K562 (cell line): ENCODE data around the gene GFM2. TPM values are rescaled to one million over a fixed set of nuclear protein-coding genes. Genes with fewer than 3 reads are reported as not detected.
A peak's percentile ranks its signal among the peaks of the same experiment; 100 is the strongest.

Experiments
- ATAC-seq: fragments of 200-7000 bp; cut with Tn5 transposase; 3 replicates; pipeline ENCODE4 v1.9.1; 2020; ENCODE audit warnings: moderate library complexity
- BruUV-seq: library from RNA; stranded (reverse); fragments of 400-500 nt; replicated peaks from 2 replicates; lab custom pipeline; 2021; lab: Mats Ljungman, UMichigan
- CTCF ChIA-PET: fragments of 300-600 bp; formaldehyde crosslinking; extraction: SDS; loops from one replicate; lab custom pipeline; 2021; ENCODE audit warnings: low intra/inter-chr PET ratio; lab: Yijun Ruan, JAX
- POLR2A ChIA-PET: fragments of 300-600, 350-650 bp; sonication (Branson Sonifier 250); formaldehyde crosslinking; extraction: SDS; loops from one replicate; lab custom pipeline; 2021; ENCODE audit warnings: antibody characterized with exemption, inconsistent platforms; lab: Yijun Ruan, JAX
- DNase-seq, 4 experiments: peaks; one replicate each; pipeline versions ENCODE4 v3.0.0 to v3.0.0-alpha.2; 2011 to 2018; ENCODE audit warnings: low spot score in 3 of 4, mixed read lengths in 3 of 4; ENCODE audit errors: extremely low read depth in 1 of 4
- FAIRE-seq: peaks from 2 replicates; lab custom pipeline; 2011; peaks lifted over from hg19 to GRCh38; lab: Jason Lieb, UNC
- H2AFZ ChIP-seq: 2 replicates; pipeline ENCODE4 v1.6.0; 2011; ENCODE audit warnings: low read depth, low read length, control low read depth, inconsistent platforms
- H3K27ac ChIP-seq: fragments of 200-600 bp; 3 replicates; pipeline ENCODE4 v1.8.0; 2011; ENCODE audit warnings: low read depth, mild to moderate bottlenecking, control low read depth, inconsistent platforms, low read length, moderate library complexity, mixed read lengths; ENCODE audit errors: extremely low read depth
- H3K27me3 ChIP-seq, 2 experiments: fragments of 300-600 bp in 1 of 2; 2 replicates in 1 of 2; 3 replicates in 1 of 2; pipeline versions ENCODE4 v1.6.0 to v1.8.0; 2011; ENCODE audit warnings: inconsistent platforms in 2 of 2, low read length in 2 of 2, mild to moderate bottlenecking in 1 of 2, mixed read lengths in 1 of 2, moderate library complexity in 1 of 2; ENCODE audit not compliant: control insufficient read depth in 2 of 2, insufficient read depth in 2 of 2
- H3K36me3 ChIP-seq: fragments of 300-600 bp; 3 replicates; pipeline ENCODE4 v1.8.0; 2011; ENCODE audit warnings: mild to moderate bottlenecking, low read length, inconsistent platforms; ENCODE audit not compliant: control insufficient read depth, insufficient read depth
- H3K4me1 ChIP-seq, 2 experiments: fragments of 200-600 bp in 1 of 2; replicated peaks in 1 of 2; 2 replicates in 1 of 2; 3 replicates in 1 of 2; pipeline versions ENCODE4 v1.5.1 to v1.8.0; 2011; ENCODE audit warnings: inconsistent platforms in 2 of 2, low read length in 2 of 2, mild to moderate bottlenecking in 1 of 2, mixed read lengths in 1 of 2, moderate library complexity in 1 of 2; ENCODE audit not compliant: control insufficient read depth in 2 of 2, insufficient read depth in 2 of 2
- H3K4me2 ChIP-seq: 2 replicates; pipeline ENCODE4 v1.6.1; 2011; ENCODE audit warnings: low read length, control low read depth, inconsistent platforms, mixed read lengths; ENCODE audit not compliant: insufficient read depth
- H3K4me3 ChIP-seq: fragments of 200-600 bp; sonication (generic), shearing (Covaris generic); 2 replicates; pipeline ENCODE4 v1.5.1; 2016; ENCODE audit warnings: control low read depth, inconsistent platforms
- H3K79me2 ChIP-seq: fragments of 200-600 bp; 3 replicates; pipeline ENCODE4 v1.8.0; 2011; ENCODE audit warnings: low read length, inconsistent platforms; ENCODE audit not compliant: control insufficient read depth, insufficient read depth
- H3K9ac ChIP-seq, 2 experiments: 2 replicates each; pipeline versions ENCODE4 v1.6.0 to v1.6.1; 2011; ENCODE audit warnings: low read depth in 2 of 2, low read length in 2 of 2, control low read depth in 1 of 2, inconsistent platforms in 1 of 2, mild to moderate bottlenecking in 1 of 2, mixed read lengths in 1 of 2; ENCODE audit not compliant: insufficient read depth in 1 of 2
- H3K9me1 ChIP-seq: one replicate; pipeline ENCODE4 v1.6.0; 2011; ENCODE audit warnings: inconsistent platforms, mild to moderate bottlenecking, low read length, moderate library complexity; ENCODE audit not compliant: control insufficient read depth, insufficient read depth
- H3K9me3 ChIP-seq: replicated peaks from 2 replicates; pipeline ENCODE4 v1.5.1; 2011; ENCODE audit warnings: low read depth, low read length, inconsistent platforms; ENCODE audit not compliant: control insufficient read depth, insufficient read depth
- H4K20me1 ChIP-seq: replicated peaks from 2 replicates; pipeline ENCODE4 v1.6.1; 2011; ENCODE audit warnings: low read length, inconsistent platforms, mixed read lengths; ENCODE audit not compliant: control insufficient read depth, insufficient read depth
- CTCF ChIP-seq, 3 experiments: IDR thresholded peaks in 2 of 3; conservative IDR thresholded peaks in 1 of 3; 2 replicates each; pipeline ENCODE4 v1.5.1; 2011 to 2012; ENCODE audit warnings: low read length in 3 of 3, mild to moderate bottlenecking in 3 of 3, control low read depth in 2 of 3, improper control_type of control experiment in 1 of 3, inconsistent platforms in 1 of 3, low read depth in 1 of 3, mixed read lengths in 1 of 3, moderate library complexity in 1 of 3; ENCODE audit not compliant: insufficient read depth in 2 of 3
- ELK1 ChIP-seq: sonication (generic); formaldehyde crosslinking; IDR thresholded peaks from 2 replicates; pipeline ENCODE4 v1.8.1; 2022; ENCODE audit warnings: missing genetic modification reagents
- MXI1 ChIP-seq: IDR thresholded peaks from 2 replicates; pipeline ENCODE4 v1.6.1; 2011; ENCODE audit warnings: low read depth, mild to moderate bottlenecking, improper control_type of control experiment, low read length
- NFYB ChIP-seq: IDR thresholded peaks from 2 replicates; pipeline ENCODE4 v1.6.1; 2011; ENCODE audit warnings: mild to moderate bottlenecking, moderate library complexity; ENCODE audit not compliant: insufficient read length; ENCODE audit errors: extremely low read depth
- RFX5 ChIP-seq: IDR thresholded peaks from 2 replicates; pipeline ENCODE4 v1.6.1; 2011; ENCODE audit warnings: low read depth, mild to moderate bottlenecking, improper control_type of control experiment, low read length
- RNF219 ChIP-seq: fragments of 250-450 bp; sonication (Bioruptor Pico); IDR thresholded peaks from 2 replicates; pipeline ENCODE4 v1.5.0; 2022; ENCODE audit warnings: mild to moderate bottlenecking
- TRIM25 ChIP-seq: fragments of 450-650 bp; IDR thresholded peaks from 2 replicates; pipeline ENCODE4 v1.7.0; 2016; ENCODE audit warnings: borderline replicate concordance
- ZNF717 ChIP-seq: fragments of 250-450 bp; sonication (Bioruptor Pico); IDR thresholded peaks from 2 replicates; pipeline ENCODE4 v1.5.0; 2021
- WGBS: fragments of 100-300 bp; shearing (Covaris generic); methylation state at CpG from one replicate; pipeline ENCODE4 v1.1.6; 2016; ENCODE audit warnings: low coverage, mixed read lengths; ENCODE audit not compliant: insufficient coverage; ENCODE audit errors: missing lambda C conversion rate; 5-methylcytosine and 5-hydroxymethylcytosine counted together
- in situ Hi-C: fragments of 300-500 bp; cut with MboI; formaldehyde crosslinking; loops from 4 replicates; pipeline ENCODE4 v1.15.0; 2018; ENCODE audit warnings: inconsistent platforms, mixed read lengths
- intact Hi-C: fragments of 100-400 bp; cut with micrococcal nuclease; formaldehyde crosslinking; loops from 2 replicates; pipeline ENCODE4 v1.14.2; 2022
- polyA plus RNA-seq, 8 experiments: library from polyadenylated mRNA; depleted of rRNA in 4 of 8; stranded (reverse) in 5 of 8; unstranded in 3 of 8; fragments of >200 nt; fragmentation: Nextera tagmentation in 2 of 8; fragmentation: Illumina TruSeq in 1 of 8; extraction: Ambion mirVana in 2 of 8; extraction: Trizol in 1 of 8; gene quantifications; 2 replicates each; pipeline versions ENCODE4 v1.2.1 to v1.2.3, GENCODE V29; 2011 to 2014; ENCODE audit warnings: inconsistent platforms in 1 of 8, missing spikeins in 1 of 8
- total RNA-seq, 7 experiments: library from RNA; depleted of rRNA in 6 of 7; stranded (reverse); fragments of >200 nt in 6 of 7; fragmentation: Illumina TruSeq in 2 of 7; extraction: Trizol in 2 of 7; gene quantifications; 2 replicates each; pipeline versions ENCODE4 v1.2.1 to v1.2.3, GENCODE V29; 2011 to 2021; ENCODE audit warnings: low replicate concordance in 1 of 7

The GFM2 gene
- total and polyA plus RNA-seq, 9 of the 15 experiments (the other 6 are each of a cell fraction or from before 2014, with no cell fraction given), result 32.8 to 78.2 (median 52.5) TPM

- in situ Hi-C loops, result no loop called here
- no peak for FAIRE-seq
- Histone ChIP-seq H3K36me3 (no peaks in the 10 kb centered on the region), H3K9me3 (no peaks in the 10 kb centered on the region), H3K79me2 (no peaks in the 10 kb centered on the region), H3K27ac (no peak overlapping the region), H4K20me1 (no peaks in the 10 kb centered on the region), H3K27me3 (peaks cover 0 to 6% of the 10 kb centered on the region in 2 experiments; a peak in 2 of 5 replicates), H3K9me1 (no peaks in the 10 kb centered on the region), H3K4me2 (no peak overlapping the region), H3K9ac (no peak overlapping the region), H3K4me1 (no peaks in the 10 kb centered on the region), H2AFZ (no peak overlapping the region), H3K4me3 (no peak overlapping the region)
- CTCF ChIA-PET, result no interaction called here
- POLR2A ChIA-PET, result no interaction called here
- intact Hi-C loops, result no loop called here
- BruUV-seq, result no TSS peak
- no peak; the same call in 2 of the 3 replicates for ATAC-seq
- DNase-seq, result no peak
- 0% methylated on average over 6 of the region's 6 CpGs for WGBS
- TF ChIP-seq MXI1, result no peak
- TF ChIP-seq CTCF (IDR thresholded peaks at IDR 0.05 in 2 of 3, conservative IDR thresholded peaks at IDR 0.05 in 1 of 3; ENCODE audit: insufficient read depth in 2 of 3, low read depth in 1 of 3, low read length in 3 of 3), result peak in 2 of 3 experiments; percentile 17 to 33; a peak in 3 of 6 replicates
- TF ChIP-seq, all 486 proteins: peak for 1
Measured at GRCh38 chr5:74786851-74787250, 19.9 kb upstream of the GFM2 start.

GRCh38 chr5:74778609-74779008 is 11.7 kb upstream of the GFM2 start:
- 93% methylated on average over 2 of the region's 2 CpGs for WGBS
- Histone ChIP-seq H3K27me3 (no peaks in the 10 kb centered on the region), H3K4me2 (no peak overlapping the region), H3K9me3 (no peaks in the 10 kb centered on the region), H3K9ac (no peak overlapping the region), H3K79me2 (no peaks in the 10 kb centered on the region), H3K27ac (no peak overlapping the region), H3K4me3 (no peak overlapping the region), H2AFZ (no peak overlapping the region), H3K9me1 (no peaks in the 10 kb centered on the region), H3K36me3 (peaks cover 39% of the 10 kb centered on the region; the same call in 2 of the 3 replicates), H3K4me1 (no peaks in the 10 kb centered on the region), H4K20me1 (no peaks in the 10 kb centered on the region)
- DNase-seq (no peak), ATAC-seq (no peak), FAIRE-seq (no peak)
- intact Hi-C loops (no loop called here), in situ Hi-C loops (no loop called here)
- ChIA-PET POLR2A (no interaction called here), CTCF (no interaction called here)
- BruUV-seq, result no TSS peak
- no peak for TF ChIP-seq RNF219
- no peak for TF ChIP-seq ZNF717 (CRISPR knock-in tag)
- TF ChIP-seq ELK1 (CRISPR knock-in tag), result no peak
- no peak for TF ChIP-seq RFX5
- no peak for TF ChIP-seq TRIM25
- no peak for TF ChIP-seq NFYB
